ENCODE results near the gene PRXL2C.
"Not testable (repeated sequence)": the region's sequence is repeated elsewhere in the genome, so short reads cannot be mapped to it uniquely, and the experiment has no call there.

The PRXL2C gene

DNA sequence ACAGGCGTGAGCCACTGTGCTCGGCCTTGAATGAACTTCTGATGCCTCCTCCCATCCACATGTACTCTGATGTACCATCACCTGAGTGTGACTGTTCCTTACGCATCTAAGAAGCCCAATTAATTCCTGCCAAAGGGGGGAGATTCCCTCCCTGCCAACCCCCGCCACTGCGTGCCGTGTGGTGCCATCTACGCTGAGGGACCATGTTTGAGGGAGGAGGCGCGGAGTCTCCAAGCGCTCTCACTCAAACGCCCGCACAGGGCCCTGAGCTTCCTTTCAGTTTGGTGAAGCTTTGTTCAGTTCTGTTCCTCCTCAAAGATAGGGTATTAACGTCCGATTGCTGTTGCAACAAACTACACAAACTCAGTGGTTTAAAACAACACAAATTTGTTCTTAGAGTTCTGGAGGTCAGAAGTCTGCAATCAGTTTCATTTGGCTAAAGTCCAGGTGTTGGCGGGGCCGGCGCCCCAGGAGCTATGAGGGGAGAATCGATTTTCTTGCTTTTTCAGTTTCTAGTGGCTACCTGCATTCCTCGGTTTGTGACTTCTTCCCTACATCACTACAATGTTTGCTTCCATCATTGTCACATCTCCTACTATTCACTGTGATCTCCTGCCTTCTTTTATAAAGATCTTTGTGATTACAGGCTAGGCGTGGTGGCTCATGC lies 13.9 kb upstream of the PRXL2C start:
- no peak overlapping the region for H3K9ac ChIP-seq (ENCODE audit: low read length in 2 of 2)

GRCh38 chr9:96667363-96667728 lies 12.2 kb upstream of the PRXL2C start:
- Histone ChIP-seq H3K4me1 (ENCODE audit: control insufficient read depth, insufficient read depth, low read length) (no peaks in the 10 kb centered on the region), H3K4me3 (ENCODE audit: low read length in 2 of 2) (no peak overlapping the region), H3K9me3 (ENCODE audit: control insufficient read depth in 2 of 2, low read length in 2 of 2) (no peaks in the 10 kb centered on the region), H3K27me3 (ENCODE audit: control insufficient read depth in 1 of 2, insufficient read depth in 2 of 2, low read length in 2 of 2) (no peaks in the 10 kb centered on the region), H3K9ac (ENCODE audit: low read length in 2 of 2) (no peak overlapping the region), H3K27ac (ENCODE audit: low read length) (no peak overlapping the region), H3K36me3 (ENCODE audit: control insufficient read depth in 2 of 2, insufficient read depth in 2 of 2, low read length in 2 of 2) (no peaks in the 10 kb centered on the region)

More for the DNA sequence above, 13.9 kb upstream of the PRXL2C start:
- no peaks in the 10 kb centered on the region for H3K36me3 ChIP-seq (ENCODE audit: control insufficient read depth in 2 of 2, insufficient read depth in 2 of 2, low read length in 2 of 2)
- no peaks in the 10 kb centered on the region for H3K9me3 ChIP-seq (ENCODE audit: control insufficient read depth in 2 of 2, low read length in 2 of 2)
- H3K4me1 ChIP-seq (ENCODE audit: control insufficient read depth, insufficient read depth, low read length): no peaks in the 10 kb centered on the region
- H3K27me3 ChIP-seq (ENCODE audit: control insufficient read depth in 1 of 2, insufficient read depth in 2 of 2, low read length in 2 of 2): no peaks in the 10 kb centered on the region
- no peak overlapping the region for H3K4me3 ChIP-seq (ENCODE audit: low read length in 2 of 2)
- no peak overlapping the region for H3K27ac ChIP-seq (ENCODE audit: low read length)

GRCh38 chr9:96666653-96667362 lies 11.7 kb upstream of the PRXL2C start:
- not testable (repeated sequence) for H3K36me3 ChIP-seq (ENCODE audit: control insufficient read depth in 2 of 2, insufficient read depth in 2 of 2, low read length in 2 of 2); H3K4me3 ChIP-seq (ENCODE audit: low read length in 2 of 2); H3K27me3 ChIP-seq (ENCODE audit: control insufficient read depth in 1 of 2, insufficient read depth in 2 of 2, low read length in 2 of 2); H3K4me1 ChIP-seq (ENCODE audit: control insufficient read depth, insufficient read depth, low read length); H3K27ac ChIP-seq (ENCODE audit: low read length); H3K9ac ChIP-seq (ENCODE audit: low read length in 2 of 2); H3K9me3 ChIP-seq (ENCODE audit: control insufficient read depth in 2 of 2, low read length in 2 of 2)

- Histone ChIP-seq H3K9me3 (ENCODE audit: control insufficient read depth in 2 of 2, low read length in 2 of 2) (no peaks in the 10 kb centered on the region), H3K4me3 (ENCODE audit: low read length in 2 of 2) (no peak overlapping the region), H3K27ac (ENCODE audit: low read length) (no peak overlapping the region), H3K36me3 (ENCODE audit: control insufficient read depth in 2 of 2, insufficient read depth in 2 of 2, low read length in 2 of 2) (no peaks in the 10 kb centered on the region), H3K9ac (ENCODE audit: low read length in 2 of 2) (no peak overlapping the region), H3K27me3 (ENCODE audit: control insufficient read depth in 1 of 2, insufficient read depth in 2 of 2, low read length in 2 of 2) (peaks cover 0 to 2% of the 10 kb centered on the region in 2 donors), H3K4me1 (ENCODE audit: control insufficient read depth, insufficient read depth, low read length) (no peaks in the 10 kb centered on the region)
Observed at GRCh38 chr9:96665789-96666188, 10.7 kb upstream of the PRXL2C start.

GRCh38 chr9:96663506-96664120 lies 8.5 kb upstream of the PRXL2C start:
- Histone ChIP-seq H3K27me3 (ENCODE audit: control insufficient read depth in 1 of 2, insufficient read depth in 2 of 2, low read length in 2 of 2) (peaks cover 0 to 2% of the 10 kb centered on the region in 2 donors), H3K4me3 (ENCODE audit: low read length in 2 of 2) (no peak overlapping the region), H3K4me1 (ENCODE audit: control insufficient read depth, insufficient read depth, low read length) (no peaks in the 10 kb centered on the region), H3K36me3 (ENCODE audit: control insufficient read depth in 2 of 2, insufficient read depth in 2 of 2, low read length in 2 of 2) (no peaks in the 10 kb centered on the region), H3K9me3 (ENCODE audit: control insufficient read depth in 2 of 2, low read length in 2 of 2) (no peaks in the 10 kb centered on the region), H3K9ac (ENCODE audit: low read length in 2 of 2) (no peak overlapping the region), H3K27ac (ENCODE audit: low read length) (no peak overlapping the region)

- no peaks in the 10 kb centered on the region for H3K9me3 ChIP-seq (ENCODE audit: control insufficient read depth in 2 of 2, low read length in 2 of 2)
- H3K4me3 ChIP-seq (ENCODE audit: low read length in 2 of 2): no peak overlapping the region
- no peak overlapping the region for H3K27ac ChIP-seq (ENCODE audit: low read length)
- H3K27me3 ChIP-seq (ENCODE audit: control insufficient read depth in 1 of 2, insufficient read depth in 2 of 2, low read length in 2 of 2): peaks cover 0 to 2% of the 10 kb centered on the region in 2 donors
- no peaks in the 10 kb centered on the region for H3K36me3 ChIP-seq (ENCODE audit: control insufficient read depth in 2 of 2, insufficient read depth in 2 of 2, low read length in 2 of 2)
- no peak overlapping the region for H3K9ac ChIP-seq (ENCODE audit: low read length in 2 of 2)
- H3K4me1 ChIP-seq (ENCODE audit: control insufficient read depth, insufficient read depth, low read length): no peaks in the 10 kb centered on the region
Observed at GRCh38 chr9:96661711-96662110, 6.6 kb upstream of the PRXL2C start.

DNA sequence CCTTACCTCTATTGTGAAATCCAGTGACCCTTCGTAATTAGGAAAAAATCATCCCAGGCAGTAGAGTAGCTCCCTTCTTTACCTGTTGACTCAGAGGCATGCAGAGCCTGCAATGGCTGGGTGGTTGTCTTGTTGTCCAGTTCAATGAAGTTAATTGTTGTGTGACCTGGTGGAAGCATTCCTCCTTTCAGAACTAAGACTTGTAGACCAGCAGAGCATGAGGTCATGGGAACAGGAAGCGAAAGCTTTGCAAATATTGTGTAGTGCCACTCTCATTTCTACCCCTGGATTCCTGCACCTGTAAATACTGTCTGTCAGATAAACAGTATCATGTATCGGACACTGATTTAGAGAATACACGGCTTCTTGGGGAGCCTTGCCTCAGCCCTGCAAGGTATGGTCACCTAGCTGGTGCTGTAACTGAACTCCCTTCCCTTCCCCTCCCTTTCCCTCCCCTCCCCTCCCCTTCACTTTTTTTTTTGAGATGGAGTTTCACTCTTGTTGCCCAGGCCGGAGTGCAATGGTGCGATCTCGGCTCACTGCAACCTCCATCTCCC lies 5.7 kb upstream of the PRXL2C start:
- H3K9ac ChIP-seq (ENCODE audit: low read length in 2 of 2): no peak overlapping the region
- H3K27me3 ChIP-seq (ENCODE audit: control insufficient read depth in 1 of 2, insufficient read depth in 2 of 2, low read length in 2 of 2): peaks cover 0 to 2% of the 10 kb centered on the region in 2 donors
- no peak overlapping the region for H3K4me3 ChIP-seq (ENCODE audit: low read length in 2 of 2)
- H3K4me1 ChIP-seq (ENCODE audit: control insufficient read depth, insufficient read depth, low read length): peaks cover 6% of the 10 kb centered on the region
- H3K9me3 ChIP-seq (ENCODE audit: control insufficient read depth in 2 of 2, low read length in 2 of 2): no peaks in the 10 kb centered on the region
- H3K27ac ChIP-seq (ENCODE audit: low read length): no peak overlapping the region
- no peaks in the 10 kb centered on the region for H3K36me3 ChIP-seq (ENCODE audit: control insufficient read depth in 2 of 2, insufficient read depth in 2 of 2, low read length in 2 of 2)

DNA sequence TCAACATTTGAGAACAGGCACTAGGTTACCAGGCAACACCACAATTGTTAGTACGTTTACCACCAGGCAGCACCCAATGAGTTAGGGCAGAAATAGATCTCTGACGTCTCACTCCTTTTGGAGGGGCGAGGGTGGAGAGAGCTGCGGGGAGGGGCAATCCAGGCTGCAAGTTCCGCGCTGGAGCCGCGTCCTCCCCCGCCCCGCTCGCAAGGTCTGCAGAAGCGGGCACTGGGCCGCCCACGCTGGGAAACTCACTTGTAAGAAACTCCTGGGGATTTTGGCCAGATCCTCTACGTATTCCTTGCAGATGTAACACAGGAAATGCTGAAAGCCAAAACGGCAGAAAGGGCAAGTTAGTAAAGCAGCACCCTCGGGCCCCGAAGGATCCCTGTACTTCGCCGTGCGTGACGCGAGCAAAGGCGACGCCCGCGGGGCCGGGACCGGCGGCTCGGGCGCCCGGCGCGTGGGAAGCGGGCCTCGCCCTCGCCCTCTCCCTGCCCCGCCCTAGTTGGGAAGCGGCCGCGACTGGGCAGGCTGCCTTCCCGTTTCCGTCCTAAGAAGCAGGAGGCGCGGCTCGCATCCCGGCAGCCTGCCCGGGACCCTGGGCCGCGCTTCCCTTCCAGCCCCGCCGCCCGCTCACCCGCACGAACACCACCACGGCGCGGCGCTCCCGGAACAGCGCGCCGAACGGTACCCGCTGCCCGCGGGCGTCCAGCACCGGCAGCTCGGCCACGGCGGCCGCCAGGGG lies 493 bp downstream of the PRXL2C start:
- peak overlapping the region; percentile 70 to 78 for H3K9ac ChIP-seq (ENCODE audit: low read length in 2 of 2)
- no peaks in the 10 kb centered on the region for H3K9me3 ChIP-seq (ENCODE audit: control insufficient read depth in 2 of 2, low read length in 2 of 2)
- peak overlapping the region; percentile 93 for H3K27ac ChIP-seq (ENCODE audit: low read length)
- H3K36me3 ChIP-seq (ENCODE audit: control insufficient read depth in 2 of 2, insufficient read depth in 2 of 2, low read length in 2 of 2): peaks cover 9 to 14% of the 10 kb centered on the region in 2 donors
- peaks cover 17% of the 10 kb centered on the region for H3K4me1 ChIP-seq (ENCODE audit: control insufficient read depth, insufficient read depth, low read length)
- peak overlapping the region; percentile 60 to 84 for H3K4me3 ChIP-seq (ENCODE audit: low read length in 2 of 2)
- no peaks in the 10 kb centered on the region for H3K27me3 ChIP-seq (ENCODE audit: control insufficient read depth in 1 of 2, insufficient read depth in 2 of 2, low read length in 2 of 2)

DNA sequence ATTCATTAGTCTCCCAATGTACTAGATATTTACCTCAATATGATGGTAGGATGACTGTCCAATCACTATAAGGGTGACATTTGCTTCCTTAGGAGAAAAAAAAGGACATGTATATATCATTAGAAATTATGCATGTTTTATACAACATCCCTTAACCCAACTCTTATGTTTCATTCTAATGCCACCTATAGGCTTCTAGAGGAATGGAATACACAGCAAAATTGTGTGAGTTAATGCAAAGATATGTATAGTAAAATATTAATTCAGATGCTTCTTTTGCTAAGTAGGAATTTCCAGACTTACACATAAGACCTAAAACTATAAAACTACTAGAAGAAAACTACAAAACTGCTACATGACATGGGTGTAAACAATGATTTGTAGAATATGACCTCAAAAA lies 3.5 kb downstream of the PRXL2C start:
- H3K4me1 ChIP-seq (ENCODE audit: control insufficient read depth, insufficient read depth, low read length): peaks cover 17% of the 10 kb centered on the region
- no peak overlapping the region for H3K9ac ChIP-seq (ENCODE audit: low read length in 2 of 2)
- H3K27ac ChIP-seq (ENCODE audit: low read length): no peak overlapping the region

GRCh38 chr9:96649620-96650324 lies 5.3 kb downstream of the PRXL2C start:
- Histone ChIP-seq H3K27ac (ENCODE audit: low read length) (no peak overlapping the region), H3K36me3 (ENCODE audit: control insufficient read depth in 2 of 2, insufficient read depth in 2 of 2, low read length in 2 of 2) (peaks cover 24 to 26% of the 10 kb centered on the region in 2 donors), H3K9me3 (ENCODE audit: control insufficient read depth in 2 of 2, low read length in 2 of 2) (no peaks in the 10 kb centered on the region), H3K27me3 (ENCODE audit: control insufficient read depth in 1 of 2, insufficient read depth in 2 of 2, low read length in 2 of 2) (no peaks in the 10 kb centered on the region), H3K9ac (ENCODE audit: low read length in 2 of 2) (no peak overlapping the region), H3K4me1 (ENCODE audit: control insufficient read depth, insufficient read depth, low read length) (peaks cover 11% of the 10 kb centered on the region), H3K4me3 (ENCODE audit: low read length in 2 of 2) (no peak overlapping the region)

More for the DNA sequence above, 3.5 kb downstream of the PRXL2C start:
- H3K9me3 ChIP-seq (ENCODE audit: control insufficient read depth in 2 of 2, low read length in 2 of 2): no peaks in the 10 kb centered on the region
- peaks cover 18% of the 10 kb centered on the region in 2 donors for H3K36me3 ChIP-seq (ENCODE audit: control insufficient read depth in 2 of 2, insufficient read depth in 2 of 2, low read length in 2 of 2)
- H3K27me3 ChIP-seq (ENCODE audit: control insufficient read depth in 1 of 2, insufficient read depth in 2 of 2, low read length in 2 of 2): no peaks in the 10 kb centered on the region
- H3K4me3 ChIP-seq (ENCODE audit: low read length in 2 of 2): no peak overlapping the region

Data from stomach smooth muscle (tissue), 2 donors.